Measurements from ENCODE around the gene USP14.
A peak's percentile ranks its signal among the peaks of the same experiment; 100 is the strongest.

The USP14 gene

GRCh38 chr18:160831-161570 lies 2.6 kb downstream of the USP14 start:
- DNase-seq: no peak

GRCh38 chr18:172361-172760 lies 14.0 kb downstream of the USP14 start:
- DNase-seq: no peak

DNA sequence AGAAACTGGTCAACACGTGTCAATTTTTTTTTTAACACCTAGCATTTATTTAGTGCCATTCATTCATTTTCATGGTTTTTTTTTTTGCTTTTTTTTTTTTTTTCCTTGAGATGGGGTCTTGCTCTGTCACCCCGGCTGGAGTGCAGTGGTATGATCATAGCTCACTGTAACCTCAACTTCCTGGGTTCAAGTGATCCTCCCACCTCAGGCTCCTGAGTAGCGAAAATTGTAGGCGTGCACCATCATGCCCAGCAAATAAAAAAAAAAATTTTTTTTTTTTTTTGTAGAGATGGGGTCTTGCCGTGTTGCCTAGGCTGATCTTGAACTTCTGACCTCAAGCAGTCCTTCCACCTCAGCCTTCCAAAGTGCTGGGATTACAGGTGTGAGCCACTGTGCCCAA lies 21.1 kb downstream of the USP14 start:
- DNase-seq: no peak

DNA sequence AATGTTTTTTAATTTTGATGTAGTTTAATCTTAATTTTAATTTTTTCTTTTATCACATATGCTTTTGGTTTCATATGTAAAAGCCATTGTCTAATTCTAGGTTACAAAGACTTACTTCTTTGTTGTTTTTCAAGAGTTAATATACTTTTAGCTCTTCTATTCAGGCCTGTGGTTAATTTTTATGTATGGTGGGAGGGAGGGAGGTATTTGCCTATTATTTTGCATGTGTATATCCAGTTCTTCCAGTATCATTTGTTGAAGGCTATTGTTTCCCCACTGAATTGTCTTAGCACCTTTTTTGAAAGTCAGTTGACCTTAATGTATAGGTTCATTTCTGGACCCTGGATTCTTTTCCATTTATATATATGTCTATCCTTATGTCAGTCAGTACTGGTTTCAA lies 23.4 kb downstream of the USP14 start:
- DNase-seq: no peak

DNA sequence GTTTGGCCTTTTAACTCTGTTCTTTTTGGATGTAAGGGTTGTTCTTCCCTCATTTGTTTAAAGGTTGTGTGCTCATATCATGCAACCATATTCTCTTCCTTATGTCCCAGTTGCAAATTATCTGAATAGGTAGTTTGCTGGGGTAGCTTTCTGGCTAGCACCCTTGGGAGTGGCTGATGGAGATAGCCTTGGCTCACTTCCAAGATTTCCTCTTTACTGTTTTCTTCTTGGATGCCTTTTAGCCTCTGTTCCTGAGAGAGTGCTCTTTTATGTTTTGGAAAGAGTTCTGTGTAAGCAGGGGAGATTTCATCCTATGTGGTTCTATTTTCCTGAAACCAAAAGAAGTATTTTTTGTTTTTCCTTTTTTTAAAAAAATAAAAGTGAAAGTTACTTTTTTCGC lies 25.4 kb downstream of the USP14 start:
- no peak for DNase-seq

- no peak for DNase-seq
Observed at GRCh38 chr18:189254-189653, 30.9 kb downstream of the USP14 start.

DNA sequence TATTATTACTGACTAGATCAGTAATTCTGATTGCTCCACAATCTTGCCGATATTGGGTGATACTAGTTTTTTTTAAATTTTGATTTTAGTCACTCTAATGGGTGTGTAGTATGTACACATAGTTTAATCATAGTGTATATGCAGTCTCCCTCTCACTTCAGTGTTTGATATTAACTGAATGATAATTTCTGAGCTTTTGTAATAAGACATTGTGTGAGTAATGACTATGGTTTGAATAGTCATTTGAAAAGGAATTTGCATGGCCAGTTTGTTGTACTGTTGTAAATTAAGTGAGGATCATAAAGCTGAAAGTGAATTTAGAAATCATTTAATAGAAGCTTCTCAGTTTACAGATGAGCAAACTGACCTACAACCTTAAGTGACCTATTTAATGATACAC lies 33.4 kb downstream of the USP14 start:
- DNase-seq: no peak

GRCh38 chr18:192801-193200 lies 34.4 kb downstream of the USP14 start:
- DNase-seq: no peak

- DNase-seq: no peak
Observed at GRCh38 chr18:195651-196050, 37.3 kb downstream of the USP14 start.

GRCh38 chr18:199214-199613 lies 40.9 kb downstream of the USP14 start:
- no peak for DNase-seq

GRCh38 chr18:199768-200167 lies 41.4 kb downstream of the USP14 start:
- no peak for DNase-seq

DNA sequence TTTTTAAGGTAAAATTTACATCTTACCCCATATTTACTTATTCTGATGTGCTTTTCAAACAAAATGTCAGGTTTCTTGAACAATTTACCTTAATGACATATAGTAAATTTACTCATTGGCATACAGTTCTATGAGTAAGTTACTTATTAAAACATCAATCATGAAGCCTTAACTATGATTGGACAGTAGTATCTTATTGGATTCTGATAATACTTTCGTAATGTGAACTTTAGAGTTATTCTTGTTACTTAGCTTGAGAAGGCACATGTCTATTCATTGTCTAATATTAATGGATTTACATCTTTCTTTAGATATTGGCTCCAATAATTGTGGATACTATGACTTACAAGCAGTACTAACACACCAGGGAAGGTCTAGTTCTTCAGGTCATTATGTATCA lies 51.7 kb downstream of the USP14 start:
- DNase-seq: no peak

GRCh38 chr18:210733-211132 lies 52.4 kb downstream of the USP14 start:
- no peak for DNase-seq

DNA sequence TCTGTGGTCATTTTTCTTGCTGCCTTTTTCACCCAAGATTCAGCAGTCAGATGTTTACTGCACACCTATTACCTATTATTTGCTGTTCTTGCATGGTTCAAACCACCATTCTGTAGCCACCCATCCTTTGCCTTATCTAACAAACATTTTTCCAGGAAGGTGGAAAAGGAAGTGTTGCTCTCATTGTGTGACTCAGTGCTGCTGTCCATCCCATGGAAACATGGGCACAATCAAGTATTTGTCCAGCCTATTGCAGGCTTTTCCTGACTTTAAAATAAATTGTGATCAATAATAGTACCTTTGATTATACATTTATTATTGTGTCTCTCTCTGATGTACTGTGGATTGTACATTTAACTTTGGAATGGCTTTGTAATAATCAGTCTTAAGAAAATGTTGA lies 53.2 kb downstream of the USP14 start:
- no peak for DNase-seq

DNA sequence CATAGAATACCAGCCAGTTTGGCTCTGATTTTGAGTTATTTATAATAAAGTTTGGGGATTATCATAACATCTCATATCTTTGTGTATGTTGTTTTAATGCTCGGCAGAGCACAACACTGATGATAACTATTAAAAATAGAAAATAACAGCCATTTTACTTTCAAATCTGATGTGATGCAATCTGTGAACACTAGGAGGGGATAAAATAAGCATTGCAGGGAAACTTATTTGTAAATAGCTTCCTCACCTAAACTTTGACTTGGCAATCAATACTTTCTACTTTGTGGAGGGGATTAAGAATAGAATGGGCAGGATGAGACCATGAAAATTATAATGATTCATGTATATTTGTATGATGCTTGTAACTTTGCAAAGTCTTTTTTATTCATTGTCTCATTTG lies 54.4 kb downstream of the USP14 start:
- DNase-seq: peak; percentile 7

- no peak for DNase-seq
Observed at GRCh38 chr18:213505-213904, 55.1 kb downstream of the USP14 start.

- no peak for DNase-seq
Observed at GRCh38 chr18:213966-214365, 55.6 kb downstream of the USP14 start.

DNA sequence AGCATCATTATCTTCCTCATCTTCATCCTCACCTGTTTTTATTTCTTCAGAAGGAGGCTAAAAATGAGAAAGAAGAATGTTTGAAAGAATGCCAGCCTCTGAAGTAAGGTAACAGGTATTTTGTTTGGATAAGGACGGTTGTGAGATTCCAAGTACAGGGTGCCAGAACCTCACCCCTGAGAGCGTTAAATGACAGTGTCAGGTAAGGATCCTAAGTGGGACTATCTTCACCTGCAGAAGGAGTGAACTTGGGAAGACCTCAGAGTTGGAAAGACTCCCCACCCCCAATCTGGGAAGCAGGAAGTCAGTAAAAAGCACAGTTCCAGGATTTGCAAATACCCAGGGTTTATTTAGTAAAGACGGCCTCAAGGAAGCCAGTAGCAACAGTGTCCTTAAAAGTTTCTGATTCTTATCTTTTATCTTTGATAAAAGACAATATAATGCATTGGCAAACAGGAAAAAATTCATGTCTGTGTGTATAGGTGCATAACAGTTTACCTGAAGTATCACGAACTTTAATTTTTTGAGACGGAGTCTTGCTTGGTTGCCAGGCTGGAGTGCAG lies 57.2 kb downstream of the USP14 start:
- DNase-seq: no peak

GRCh38 chr18:217532-218336 lies 59.4 kb downstream of the USP14 start:
- DNase-seq: no peak

- DNase-seq: no peak
Observed at GRCh38 chr18:220708-221107, 62.4 kb downstream of the USP14 start.

DNA sequence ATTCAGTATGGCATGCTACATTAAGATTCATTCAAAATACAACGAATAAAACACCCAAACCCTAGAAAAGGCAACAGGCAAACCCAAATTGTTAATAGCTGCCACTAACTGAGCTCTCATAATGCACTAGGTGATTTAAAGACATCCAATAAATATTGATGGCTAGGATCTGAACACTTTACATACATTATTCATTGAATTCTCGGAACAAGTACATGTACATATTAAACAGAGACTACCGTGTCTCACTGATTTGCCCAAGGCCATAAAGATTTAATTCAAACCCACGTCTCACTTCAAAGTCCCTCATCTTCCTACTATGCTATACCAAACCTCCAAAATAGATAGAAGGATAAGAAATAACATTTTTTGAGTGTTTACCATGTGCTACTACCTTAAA lies 67.4 kb downstream of the USP14 start:
- DNase-seq: no peak

DNA sequence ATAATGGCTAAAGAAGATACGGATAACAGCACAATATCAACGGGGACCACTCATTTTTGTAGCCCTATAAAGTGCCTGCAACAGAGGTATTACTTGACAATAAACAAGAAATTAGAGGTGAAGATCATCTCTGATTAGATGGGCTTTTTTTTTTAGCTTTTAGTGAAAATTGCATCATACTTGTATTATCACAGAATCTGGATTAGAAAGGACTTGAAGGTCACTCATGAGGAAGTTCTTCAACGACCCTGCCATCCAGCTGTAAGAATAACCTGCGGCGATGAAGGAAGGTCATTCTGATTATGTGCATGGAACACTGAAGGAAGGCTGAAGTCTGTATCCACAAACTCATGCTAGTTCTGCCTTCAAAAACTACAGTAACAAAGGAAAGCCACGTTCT lies 69.0 kb downstream of the USP14 start:
- no peak for DNase-seq

DNA sequence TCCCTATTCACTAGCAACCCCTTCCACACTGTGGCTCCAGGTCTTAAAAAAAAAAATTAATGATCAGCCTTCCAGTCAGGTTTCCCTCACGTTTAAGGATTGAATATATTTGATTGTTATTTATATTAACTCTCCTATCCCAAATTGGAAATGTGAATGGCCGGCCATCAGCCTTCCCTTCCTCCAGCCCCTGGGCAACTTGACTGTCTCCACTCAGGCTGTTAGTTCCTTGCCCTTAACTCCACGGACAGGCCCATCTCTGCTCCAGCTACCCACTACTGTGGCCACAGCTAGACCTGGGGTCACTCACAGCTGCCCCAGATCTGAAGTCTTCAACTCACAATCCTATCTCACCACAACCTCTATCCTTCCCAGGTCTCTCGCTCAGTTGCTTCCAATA lies 69.5 kb downstream of the USP14 start:
- DNase-seq: no peak

GRCh38 chr18:228586-228985 lies 70.2 kb downstream of the USP14 start:
- no peak for DNase-seq
